ENCODE measurements around the gene MAPK8.

DNA sequence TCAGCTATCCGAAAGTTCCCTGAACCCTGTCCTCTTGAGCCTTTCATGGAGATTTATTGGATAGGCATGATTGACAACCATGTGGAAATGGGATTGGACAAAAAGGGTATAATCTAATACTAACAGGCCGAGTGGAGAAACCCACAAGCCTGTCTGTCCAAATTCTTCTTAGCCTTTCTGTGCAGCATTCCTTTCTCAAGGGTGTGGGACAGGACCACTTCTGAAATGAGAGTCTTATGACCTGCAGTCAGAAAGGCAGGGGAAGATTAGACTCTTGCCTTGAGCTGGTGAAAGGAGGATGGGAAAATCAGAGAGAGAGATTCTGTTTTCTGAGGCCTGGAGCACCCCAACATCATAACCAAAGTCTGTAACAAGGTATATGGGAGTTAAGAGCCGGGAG is 85.5 kb downstream of the MAPK8 start:
- TF ChIP-seq ZNF274 (IDR thresholded peaks at IDR 0.05; ENCODE audit: low read depth, low read length) (no peak), YY1 (IDR thresholded peaks at IDR 0.05; ENCODE audit: insufficient read depth, insufficient read length) (no peak), SUZ12 (IDR thresholded peaks at IDR 0.05; ENCODE audit: extremely low read depth, insufficient read depth, insufficient read length) (no peak)
